GM10266 (cell line): ENCODE results near the gene DRAP1.

ENCODE experiments used
- DNase-seq: peaks from one replicate; pipeline ENCODE4 v3.0.0; 2012; ENCODE audit errors: extremely low spot score
- CTCF ChIP-seq: IDR thresholded peaks from 2 replicates; pipeline ENCODE4 v1.5.1; 2012; ENCODE audit warnings: mild to moderate bottlenecking, low read depth; ENCODE audit not compliant: control insufficient read depth, insufficient read depth; ENCODE audit errors: missing control alignments

DRAP1 gene, protein sequence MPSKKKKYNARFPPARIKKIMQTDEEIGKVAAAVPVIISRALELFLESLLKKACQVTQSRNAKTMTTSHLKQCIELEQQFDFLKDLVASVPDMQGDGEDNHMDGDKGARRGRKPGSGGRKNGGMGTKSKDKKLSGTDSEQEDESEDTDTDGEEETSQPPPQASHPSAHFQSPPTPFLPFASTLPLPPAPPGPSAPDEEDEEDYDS

DNA sequence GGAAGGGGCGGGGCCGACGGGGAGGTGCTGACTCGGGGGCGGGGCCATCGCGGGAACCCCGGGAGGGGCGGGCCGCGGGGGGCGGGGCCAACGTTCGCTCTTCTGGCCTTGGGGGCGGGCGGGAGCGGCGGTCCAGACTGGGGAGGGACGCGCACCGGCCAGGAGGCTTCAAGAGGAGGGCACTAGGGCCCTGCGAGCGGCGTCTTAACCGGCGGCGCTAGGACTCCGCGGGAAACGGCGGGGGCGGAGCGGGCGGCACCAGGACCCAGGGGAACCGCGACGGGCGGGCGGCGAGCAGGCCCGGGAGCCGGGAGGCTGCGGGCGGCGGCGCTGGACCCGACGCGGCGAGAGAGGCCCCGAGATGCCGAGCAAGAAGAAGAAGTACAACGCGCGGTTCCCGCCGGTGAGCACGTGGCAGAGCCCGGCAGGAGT lies at the start of gene DRAP1:
DRAP1 (plus strand) TSS at position 286 of the 432 bp plus-strand sequence; CDS start at position 362, 76 bp downstream.
- DNase-seq: peak; percentile 100
- TF ChIP-seq CTCF: no peak

GRCh38 chr11:65869643-65870306 lies 49.5 kb upstream of the DRAP1 start:
- no peak for DNase-seq

GRCh38 chr11:65870307-65870658 lies 48.9 kb upstream of the DRAP1 start:
- no peak for DNase-seq
- no peak for TF ChIP-seq CTCF

More at GRCh38 chr11:65869643-65870306, 49.5 kb upstream of the DRAP1 start:
- TF ChIP-seq CTCF: no peak

GRCh38 chr11:65870706-65871681 lies 48.2 kb upstream of the DRAP1 start:
- no peak for DNase-seq
- TF ChIP-seq CTCF: no peak

- no peak for DNase-seq
- no peak for TF ChIP-seq CTCF
These were observed 47.2 kb upstream of the DRAP1 start for GRCh38 chr11:65871811-65872548.

DNA sequence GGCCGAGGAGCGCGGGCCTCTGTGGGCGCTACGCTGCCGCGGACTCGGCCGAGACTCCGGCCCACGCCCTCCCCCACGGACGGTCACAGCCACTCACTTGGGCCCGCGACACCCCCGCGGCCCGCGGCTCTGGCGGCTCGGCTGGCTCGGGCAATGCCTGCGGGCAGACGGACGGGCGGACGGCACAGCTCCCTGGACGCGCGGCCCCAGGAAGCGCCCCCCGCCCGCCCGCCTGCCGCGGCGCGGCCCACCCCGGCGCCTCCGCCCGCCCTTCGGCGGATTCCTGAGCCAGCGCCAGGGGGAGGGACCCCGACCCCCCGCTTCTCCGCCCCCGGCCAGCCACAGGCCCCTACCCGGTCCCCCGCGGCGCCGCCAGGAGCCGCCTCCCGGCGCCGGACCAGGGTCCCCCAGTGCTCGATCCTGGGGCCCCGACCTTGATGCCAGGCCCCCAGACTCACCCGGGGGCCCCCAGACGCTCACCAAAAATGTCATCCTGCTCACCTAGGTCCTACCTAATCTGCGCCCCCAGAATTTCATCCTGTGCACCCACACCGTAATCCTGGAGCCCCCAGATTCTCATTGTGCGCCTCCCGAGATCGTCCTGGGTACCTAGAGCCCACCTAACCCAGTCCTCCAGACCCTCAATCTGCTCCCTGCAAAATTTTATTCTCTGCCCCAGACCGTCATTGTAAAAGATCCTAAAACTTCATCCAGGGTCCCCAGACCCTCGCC lies 46.5 kb upstream of the DRAP1 start, which contains the start of gene EFEMP2:
EFEMP2 (minus strand) TSS at position 215 of the 732 bp plus-strand sequence. CDS start 446 bp downstream, outside the sequence.
- no peak for TF ChIP-seq CTCF
- no peak for DNase-seq
